Activated T-helper 9 cell treated with anti-CD3 and anti-CD28 coated beads, Interleukin-2, amount 50 U/mL, for 16 hours (primary cell): ENCODE results near the gene DEAF1.
"Not testable (repeated sequence)": the region's sequence is repeated elsewhere in the genome, so short reads cannot be mapped to it uniquely, and the experiment has no call there.

Source experiments
- DNase-seq: peaks from one replicate; pipeline ENCODE4 v3.0.0-alpha.2; 2020; ENCODE audit warnings: low read depth

The DEAF1 gene

GRCh38 chr11:701741-702461 is 6.9 kb upstream of the DEAF1 start:
- DNase-seq: no peak

- DNase-seq: no peak
These were observed 4.7 kb upstream of the DEAF1 start for GRCh38 chr11:699753-700152.

DNA sequence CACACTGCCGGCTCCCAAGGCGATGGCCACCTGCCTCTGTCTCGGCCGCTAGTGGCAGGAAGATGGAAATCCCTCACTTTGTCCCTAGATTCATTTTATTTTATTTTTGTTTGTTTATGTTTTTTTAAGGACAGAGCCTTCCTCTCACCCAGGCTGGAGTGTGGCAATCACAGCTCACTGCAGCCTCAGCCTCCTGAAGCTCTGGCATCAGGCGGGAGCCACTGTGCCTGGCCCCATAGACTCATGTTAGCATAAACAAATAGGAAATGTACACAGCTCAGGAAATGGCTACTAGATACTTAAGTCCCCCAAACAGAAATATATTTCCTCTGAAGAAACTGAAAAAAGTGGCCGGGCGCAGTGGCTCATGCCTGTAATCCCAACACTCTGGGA is 4.1 kb upstream of the DEAF1 start:
- no peak for DNase-seq

GRCh38 chr11:698493-699115 is 3.6 kb upstream of the DEAF1 start:
- DNase-seq: no peak

DNA sequence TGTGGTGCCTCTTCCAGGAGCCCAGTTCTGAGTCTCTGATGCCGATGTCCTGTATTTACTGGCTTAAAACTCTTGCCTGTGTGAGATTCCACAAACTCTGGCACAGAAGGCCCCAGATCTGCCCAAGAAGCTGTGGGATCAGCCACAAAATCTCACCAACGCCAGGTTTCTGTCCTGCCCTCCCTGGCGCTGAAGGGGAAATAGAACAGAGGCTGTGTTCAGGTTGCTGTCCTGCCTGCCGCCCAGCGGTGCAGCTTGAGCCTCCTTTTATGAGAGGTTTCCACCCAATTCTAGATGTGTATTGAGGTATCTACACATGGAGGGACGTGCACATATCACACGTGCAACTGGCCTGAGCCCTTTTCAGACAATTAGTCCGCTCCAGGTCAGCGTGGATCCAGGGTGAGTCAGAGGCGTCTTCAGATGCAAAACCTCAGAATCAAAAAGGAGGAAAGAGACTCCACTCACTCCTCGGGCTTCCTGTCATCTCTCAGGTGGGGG is 2.8 kb upstream of the DEAF1 start:
- no peak for DNase-seq

GRCh38 chr11:696955-697491 is 2.0 kb upstream of the DEAF1 start:
- no peak for DNase-seq

DNA sequence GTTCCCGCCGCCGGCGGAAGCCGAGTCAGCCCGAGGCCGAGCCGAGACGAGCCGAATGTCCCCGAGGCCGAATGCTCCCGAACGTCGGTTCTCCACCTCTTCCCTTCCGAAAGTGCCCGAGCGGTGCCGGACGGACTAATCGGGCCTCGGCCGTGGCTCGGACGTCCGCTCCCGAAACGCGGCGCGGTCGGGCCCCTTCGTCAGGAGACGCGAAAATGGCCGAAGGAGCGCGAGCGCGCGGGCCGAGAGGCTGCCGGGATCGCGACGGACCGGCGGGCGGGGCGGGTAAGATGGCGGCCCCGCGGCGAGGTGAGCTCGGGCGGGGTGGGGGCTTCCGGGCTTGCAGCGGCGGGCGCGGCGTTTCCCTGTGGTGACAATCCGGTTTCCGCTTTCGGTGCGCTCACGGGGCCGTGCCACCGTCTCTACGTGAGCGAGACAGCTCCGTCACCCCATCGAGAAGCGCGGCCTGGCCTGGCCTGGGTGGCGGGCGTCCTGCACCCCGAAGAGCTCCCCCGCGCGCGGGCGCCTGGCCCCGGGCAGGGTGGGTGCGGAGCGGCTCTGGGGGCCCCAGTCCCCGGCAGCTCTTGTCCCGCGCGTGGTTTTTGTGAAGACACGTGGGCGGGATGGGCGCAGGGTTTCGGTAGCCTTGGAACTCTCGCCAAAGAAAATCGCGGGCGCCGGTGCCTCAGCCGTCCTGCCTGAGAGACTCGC is 671 bp upstream of the DEAF1 start, which contains the start of gene TMEM80:
Gene TMEM80, plus strand, starts transcription at position 279 of the 711 bp plus-strand sequence. Its CDS starts 12 bp downstream, at position 291.
- peak; percentile 95 for DNase-seq

DNA sequence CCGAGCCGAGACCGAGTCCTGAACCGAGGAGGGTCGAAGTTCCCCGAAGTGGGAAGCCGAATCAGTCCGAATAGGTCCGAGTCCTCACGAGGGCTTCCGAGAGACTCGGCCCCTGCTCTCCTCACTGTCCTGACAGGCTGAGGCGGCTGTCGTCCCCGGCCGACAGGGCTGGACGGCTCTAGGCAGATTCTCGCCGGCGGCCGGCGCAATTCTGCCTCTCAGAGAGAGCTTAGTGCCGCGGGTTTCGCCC is 191 bp upstream of the DEAF1 start:
- DNase-seq: no peak

DNA sequence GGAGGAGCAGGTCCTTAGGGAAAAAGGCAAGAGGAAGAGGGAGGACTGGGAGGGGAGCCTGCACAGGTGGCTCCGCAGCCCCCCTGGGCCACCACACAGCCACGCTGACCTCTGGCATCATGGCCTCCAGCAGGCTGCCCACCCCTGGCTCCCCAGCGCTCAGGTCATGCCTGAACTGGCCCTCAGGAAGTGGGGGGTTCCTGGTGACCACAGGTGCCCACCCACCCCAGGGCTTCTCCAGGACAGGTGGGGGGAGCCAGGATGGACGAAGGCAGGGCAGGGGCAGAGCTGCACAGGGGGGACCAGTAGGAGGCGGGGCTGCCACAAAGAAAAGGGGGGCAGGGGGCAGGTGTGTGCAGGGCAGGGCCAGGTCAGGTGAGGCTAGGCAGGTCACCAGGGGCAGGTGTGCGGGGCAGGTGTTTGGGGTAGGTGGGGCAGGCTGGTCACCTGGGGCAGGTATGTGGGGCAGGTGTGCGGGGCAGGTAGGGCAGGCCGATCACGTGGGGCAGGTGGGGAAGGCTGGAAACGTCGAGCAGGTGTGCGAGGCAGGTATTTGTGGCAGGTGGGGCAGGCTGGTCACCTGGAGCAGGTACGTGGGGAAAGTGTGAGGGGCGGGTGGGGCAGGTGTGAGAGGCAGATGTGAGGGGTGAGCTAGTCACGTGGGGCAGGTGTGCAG is 997 bp downstream of the DEAF1 start:
- no peak for DNase-seq

DNA sequence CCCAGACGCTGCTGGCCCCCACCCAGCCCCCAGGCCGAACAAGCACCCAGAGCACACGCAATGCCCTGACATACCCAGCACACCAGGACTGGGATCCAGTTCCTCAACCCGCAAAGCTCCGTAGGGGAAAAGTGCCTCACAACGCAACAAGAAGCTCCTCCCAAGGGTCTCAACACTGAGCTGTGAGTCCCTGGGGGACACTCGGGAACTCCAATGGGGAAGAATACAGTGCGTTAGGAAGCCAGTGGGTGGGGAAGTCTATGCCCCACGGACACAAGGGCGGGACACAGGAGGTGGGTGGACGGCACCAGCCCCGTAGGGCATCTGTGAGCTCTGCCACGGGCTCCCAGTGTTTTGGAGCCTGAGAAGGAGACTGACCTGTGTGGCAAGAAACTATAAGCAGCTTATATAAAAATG is 1.6 kb downstream of the DEAF1 start:
- no peak for DNase-seq

- DNase-seq: no peak
These were observed 2.1 kb downstream of the DEAF1 start for GRCh38 chr11:692824-693414.

DNA sequence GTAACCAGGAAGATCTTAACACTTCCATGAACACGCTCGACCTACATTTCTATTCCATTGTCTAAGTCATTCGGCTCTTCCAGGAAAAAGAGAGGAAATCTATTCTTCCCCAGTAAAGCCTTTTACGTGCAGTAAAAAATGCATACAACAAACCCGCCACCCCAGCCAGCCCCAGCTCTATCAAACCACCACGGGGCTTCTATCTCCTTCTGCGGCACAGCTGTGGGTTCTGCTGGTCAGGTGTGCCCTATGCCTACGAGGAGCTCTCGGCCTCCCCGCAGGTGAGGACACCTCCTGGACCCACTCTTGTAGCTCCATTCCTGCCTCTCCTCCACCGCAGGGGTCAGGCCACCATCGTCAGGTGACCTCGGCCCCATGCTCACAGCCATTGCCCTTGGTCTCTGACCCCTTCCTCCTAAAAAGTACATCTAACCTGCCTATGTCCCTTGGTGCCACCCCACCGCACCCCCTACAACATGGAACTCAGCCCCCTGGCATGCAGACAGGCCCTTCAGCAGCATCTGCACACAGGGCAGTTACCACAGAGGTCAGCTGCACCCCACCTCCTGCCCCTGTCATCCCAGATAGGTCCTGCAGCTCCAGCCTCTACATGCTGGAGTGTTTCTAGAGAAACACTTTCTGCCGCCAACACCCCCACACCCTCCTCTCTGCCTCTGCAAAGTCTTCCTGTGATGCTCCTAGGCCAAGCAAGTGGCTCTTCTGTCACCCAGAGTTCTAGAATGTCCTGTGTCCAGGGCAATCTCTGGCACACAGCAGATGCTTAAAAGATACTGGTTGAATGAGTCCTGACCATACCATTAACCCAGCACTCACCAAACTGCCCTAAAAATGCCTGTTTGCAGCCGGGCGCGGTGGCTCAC is 3.1 kb downstream of the DEAF1 start:
- no peak for DNase-seq

DNA sequence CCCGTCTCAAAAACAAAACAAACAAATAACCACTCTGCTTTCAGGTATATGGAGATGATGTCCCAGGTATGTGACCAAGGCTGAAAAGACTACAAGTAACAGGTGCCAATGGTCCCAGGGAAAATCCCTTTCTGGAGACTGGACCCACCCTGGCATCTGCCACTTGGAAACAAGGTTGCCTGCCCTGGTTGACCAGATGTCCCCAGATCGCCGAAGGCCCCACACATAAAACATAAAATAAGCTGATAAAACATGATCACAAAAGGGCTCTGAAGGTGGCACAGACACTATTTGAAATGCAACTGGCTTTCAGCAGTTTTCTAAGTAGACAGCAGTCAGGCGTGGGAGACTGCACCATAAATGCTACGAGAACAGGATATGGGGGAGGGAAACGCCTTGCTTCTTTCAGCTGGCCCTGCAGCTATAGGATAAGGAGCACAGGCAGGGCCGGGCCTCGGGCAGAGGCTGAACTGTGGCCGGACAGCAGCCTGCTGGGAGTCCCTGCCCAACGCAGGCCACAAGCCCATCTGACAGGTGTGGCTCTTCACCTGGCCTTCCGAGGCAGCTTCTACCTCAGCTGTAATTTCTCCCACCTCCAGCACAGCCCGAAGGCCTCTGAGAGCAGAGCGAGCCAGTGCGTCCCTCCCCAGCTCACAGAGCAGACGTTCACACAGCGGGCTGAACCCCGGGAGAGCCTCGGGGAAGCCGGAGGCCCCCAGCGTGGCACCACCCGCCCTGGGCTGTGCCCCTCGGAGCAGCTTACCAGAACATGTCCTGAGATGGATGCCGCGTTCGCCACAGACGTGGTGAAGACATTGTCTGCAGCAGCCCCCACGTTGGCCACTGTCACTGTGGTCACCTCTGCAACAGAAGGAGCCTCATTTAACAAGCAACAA is 4.0 kb downstream of the DEAF1 start:
- no peak for DNase-seq

GRCh38 chr11:690244-690643 is 4.8 kb downstream of the DEAF1 start:
- DNase-seq: not testable (repeated sequence)

- DNase-seq: no peak
These were observed 5.4 kb downstream of the DEAF1 start for GRCh38 chr11:689625-690024.

- no peak for DNase-seq
These were observed 6.3 kb downstream of the DEAF1 start for GRCh38 chr11:688681-689080.

GRCh38 chr11:687751-688150 is 7.3 kb downstream of the DEAF1 start:
- DNase-seq: no peak

DNA sequence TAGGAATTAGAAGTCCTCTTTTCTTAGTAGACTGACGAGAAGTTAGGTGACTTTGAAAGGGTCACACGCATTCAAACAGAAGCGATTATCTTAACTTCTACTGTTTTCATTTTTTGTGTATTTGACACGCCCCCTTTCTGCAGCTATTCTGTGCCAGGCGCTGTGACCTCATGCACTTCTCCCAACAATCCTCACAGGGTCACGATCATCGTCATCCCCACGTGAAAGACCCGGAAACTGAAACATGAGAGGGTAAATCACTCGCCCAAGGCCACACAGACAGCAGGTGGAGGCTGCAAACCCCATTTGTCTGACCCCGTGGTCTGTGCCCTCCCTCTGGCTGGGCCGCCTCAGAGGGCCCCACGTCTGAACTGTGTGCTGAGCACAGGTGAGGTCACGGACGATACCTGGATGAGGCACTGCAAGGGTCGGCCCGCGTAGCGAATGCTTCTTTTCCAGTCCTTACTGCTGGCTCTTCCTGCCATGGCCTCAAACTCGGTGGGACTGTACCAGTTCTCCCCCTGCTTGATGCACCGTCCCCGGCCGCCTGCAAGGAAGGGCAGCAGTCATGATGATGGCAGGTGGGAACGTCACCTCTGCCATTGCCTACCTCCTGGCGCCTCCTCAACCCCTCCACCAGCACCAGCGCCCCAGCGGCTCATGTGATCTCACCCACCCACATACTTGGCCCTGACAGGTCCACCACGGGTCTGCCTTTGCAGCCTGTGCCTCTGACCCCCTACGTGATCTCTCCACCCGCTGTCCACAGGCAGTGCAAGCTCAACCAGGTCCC is 8.4 kb downstream of the DEAF1 start:
- no peak for DNase-seq

GRCh38 chr11:680970-681369 is 14.1 kb downstream of the DEAF1 start:
- no peak for DNase-seq
